IPS-18a (cell line): ENCODE data around the gene TIMM8B.

Source experiments
- H3K27ac ChIP-seq: one replicate; pipeline ENCODE4 v1.5.1; 2013; ENCODE audit warnings: low read length
- H3K27me3 ChIP-seq: one replicate; pipeline ENCODE4 v1.6.1; 2013; ENCODE audit warnings: mild to moderate bottlenecking, low read length; ENCODE audit not compliant: control insufficient read depth, insufficient read depth
- H3K36me3 ChIP-seq: one replicate; pipeline ENCODE4 v1.6.1; 2013; ENCODE audit warnings: low read depth, low read length; ENCODE audit not compliant: control insufficient read depth
- H3K4me1 ChIP-seq: one replicate; pipeline ENCODE4 v1.6.1; 2013; ENCODE audit warnings: low read depth, low read length; ENCODE audit not compliant: control insufficient read depth
- H3K4me3 ChIP-seq: one replicate; pipeline ENCODE4 v1.5.1; 2013; ENCODE audit warnings: low read length
- H3K9ac ChIP-seq: one replicate; pipeline ENCODE4 v1.6.1; 2013; ENCODE audit warnings: mild to moderate bottlenecking, low read length, moderate library complexity
- H3K9me3 ChIP-seq: one replicate; pipeline ENCODE4 v1.6.1; 2013; ENCODE audit warnings: low read depth, low read length; ENCODE audit not compliant: control insufficient read depth

TIMM8B gene, protein sequence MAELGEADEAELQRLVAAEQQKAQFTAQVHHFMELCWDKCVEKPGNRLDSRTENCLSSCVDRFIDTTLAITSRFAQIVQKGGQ

DNA sequence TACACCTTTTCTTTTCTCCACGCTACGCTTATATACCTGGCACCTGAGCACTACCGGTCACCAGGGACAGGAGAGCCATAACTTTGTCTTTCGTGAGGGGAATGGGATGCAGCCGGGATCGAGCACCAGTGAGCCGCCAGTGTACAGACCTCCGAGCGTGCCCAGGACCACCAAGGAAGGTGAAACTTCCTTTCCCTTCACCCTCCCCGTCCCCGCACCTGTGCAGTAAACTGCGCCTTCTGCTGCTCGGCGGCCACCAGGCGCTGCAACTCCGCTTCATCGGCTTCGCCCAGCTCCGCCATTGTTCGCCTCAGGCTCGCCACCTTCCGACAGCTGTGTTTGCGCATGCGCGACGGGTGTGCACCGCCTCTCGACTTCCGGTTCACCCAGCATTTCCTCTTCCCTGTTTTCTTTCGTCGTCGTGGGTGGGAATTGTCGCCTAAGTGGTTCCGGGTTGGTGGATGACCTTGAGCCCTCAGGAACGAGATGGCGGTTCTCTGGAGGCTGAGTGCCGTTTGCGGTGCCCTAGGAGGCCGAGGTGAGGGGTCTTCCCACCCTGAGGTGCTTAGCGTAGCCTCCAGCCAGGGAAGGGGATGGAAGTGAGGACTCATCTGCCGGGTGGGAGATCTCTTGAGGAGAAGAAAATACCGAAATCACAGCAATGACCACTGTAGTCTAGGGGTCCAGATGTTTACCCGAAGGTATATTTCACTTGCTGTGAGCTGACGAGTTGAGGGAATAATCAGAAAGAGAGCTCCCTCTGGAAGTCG, at the start of gene TIMM8B, which contains the start of gene SDHD:
Gene TIMM8B, minus strand, starts transcription at position 335 of the 770 bp plus-strand sequence. Its CDS starts 33 bp downstream, at position 302.
Gene SDHD, plus strand, starts transcription at position 452 of the 770 bp plus-strand sequence. Its CDS starts 35 bp downstream, at position 487.
- no peaks in the 10 kb centered on the region for H3K27me3 ChIP-seq
- H3K4me3 ChIP-seq = peak within 1 kb of the TSS; percentile 80
- peaks cover 65% of the 10 kb centered on the region for H3K36me3 ChIP-seq
- peak within 1 kb of the TSS; percentile 54 for H3K27ac ChIP-seq
- H3K4me1 ChIP-seq = no peaks in the 10 kb centered on the region
- peak within 1 kb of the TSS; percentile 91 for H3K9ac ChIP-seq
- no peaks in the 10 kb centered on the region for H3K9me3 ChIP-seq

DNA sequence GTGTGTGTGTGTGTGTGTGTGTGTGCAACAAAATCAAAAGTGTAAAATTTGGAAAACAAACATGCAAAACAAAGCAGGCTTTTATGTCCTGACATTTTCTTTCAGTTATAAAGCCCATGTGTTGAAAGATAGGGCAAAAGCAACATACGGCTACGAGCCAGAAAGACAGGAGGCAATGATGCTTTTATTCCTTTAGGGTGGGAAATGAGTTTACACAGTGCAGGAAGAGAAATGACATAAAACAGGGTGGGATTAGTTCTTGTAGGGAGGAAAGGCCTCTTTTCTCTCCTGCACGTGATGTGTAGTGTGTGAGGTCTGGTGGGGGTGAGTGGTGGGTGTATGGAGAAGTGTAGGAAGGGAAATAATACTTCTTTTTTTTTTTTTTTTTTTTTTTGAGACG, 47.9 kb upstream of the TIMM8B start:
- H3K27me3 ChIP-seq = no peaks in the 10 kb centered on the region
- no peaks in the 10 kb centered on the region for H3K36me3 ChIP-seq
- H3K4me1 ChIP-seq = no peaks in the 10 kb centered on the region
- H3K9ac ChIP-seq = no peak overlapping the region
- H3K9me3 ChIP-seq = no peaks in the 10 kb centered on the region
- H3K27ac ChIP-seq = no peak overlapping the region
- H3K4me3 ChIP-seq = no peak overlapping the region

DNA sequence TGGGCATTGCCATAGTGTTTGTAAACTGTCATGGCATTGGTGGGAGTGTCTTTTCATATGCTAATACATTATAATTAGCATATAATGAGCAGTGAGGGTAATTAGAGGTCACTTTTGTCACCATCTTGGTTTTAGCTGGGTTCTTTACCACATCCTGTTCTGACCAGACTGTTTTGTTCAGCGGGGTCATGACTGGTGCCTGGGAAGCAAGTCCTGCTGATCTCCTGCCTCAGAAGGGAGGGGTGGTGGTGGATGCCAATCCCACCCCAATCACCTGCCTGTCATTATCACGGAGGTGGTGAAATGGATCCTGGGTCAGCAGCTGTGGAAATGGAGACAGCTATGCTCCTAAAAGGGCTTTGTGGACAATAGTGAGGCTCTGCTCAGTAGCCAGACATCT, 46.2 kb upstream of the TIMM8B start:
- no peaks in the 10 kb centered on the region for H3K9me3 ChIP-seq
- no peaks in the 10 kb centered on the region for H3K36me3 ChIP-seq
- H3K27me3 ChIP-seq = no peaks in the 10 kb centered on the region
- H3K27ac ChIP-seq = no peak overlapping the region
- no peak overlapping the region for H3K9ac ChIP-seq
- no peaks in the 10 kb centered on the region for H3K4me1 ChIP-seq
- H3K4me3 ChIP-seq = no peak overlapping the region

DNA sequence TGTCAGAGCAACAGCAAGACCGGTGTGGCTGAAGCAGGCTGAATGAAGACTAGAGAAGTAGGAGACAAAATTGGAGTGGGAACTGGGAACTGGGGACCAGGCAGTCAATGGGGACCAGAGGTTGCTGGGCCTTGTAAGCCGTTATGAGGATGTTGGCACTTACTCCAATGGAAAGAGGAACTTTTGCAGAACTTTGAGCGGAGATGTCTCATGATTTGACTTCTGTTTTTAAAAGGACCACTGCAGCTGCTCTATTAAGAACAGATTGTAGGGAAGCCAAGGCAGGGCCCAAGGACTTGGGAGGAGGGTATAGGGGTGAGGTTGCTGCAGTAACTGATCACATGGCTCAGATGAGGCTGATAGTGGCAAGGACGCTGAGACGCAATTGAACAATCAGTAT, 43.1 kb upstream of the TIMM8B start:
- Histone ChIP-seq H3K4me3 (no peak overlapping the region), H3K27ac (no peak overlapping the region), H3K36me3 (no peaks in the 10 kb centered on the region), H3K4me1 (no peaks in the 10 kb centered on the region), H3K27me3 (no peaks in the 10 kb centered on the region), H3K9ac (no peak overlapping the region), H3K9me3 (no peaks in the 10 kb centered on the region)

DNA sequence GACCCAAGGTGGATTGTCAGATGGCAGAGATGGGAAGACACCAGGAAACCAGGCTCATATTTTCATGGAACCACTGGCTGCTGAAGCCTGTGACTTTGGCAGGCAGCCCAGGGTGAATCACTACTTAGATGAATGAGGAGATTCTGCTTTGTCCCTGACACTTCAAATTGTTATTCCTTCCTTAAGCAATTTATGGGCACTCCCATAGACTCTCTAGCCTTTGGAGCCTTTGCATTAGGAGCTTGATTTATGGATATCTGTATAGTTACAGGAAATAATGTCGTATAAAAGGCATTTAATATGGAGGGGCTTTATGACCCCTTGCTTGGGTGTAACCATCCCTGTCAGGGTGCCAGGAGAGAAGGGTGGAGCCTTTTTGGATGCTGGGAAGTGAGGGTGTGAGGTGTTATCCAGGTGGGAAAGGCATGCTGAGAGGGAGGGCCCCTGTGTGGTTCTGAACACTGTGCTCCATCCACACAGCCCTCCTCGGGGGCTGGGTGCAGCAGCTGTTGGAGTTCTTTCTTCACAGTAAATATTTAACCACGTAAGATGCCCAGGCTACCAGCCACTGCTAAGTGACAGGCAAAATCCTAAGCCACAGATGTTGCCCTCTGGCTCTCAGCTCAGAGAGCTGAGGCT, 42.0 kb upstream of the TIMM8B start:
- Histone ChIP-seq H3K9ac (no peak overlapping the region), H3K4me3 (no peak overlapping the region), H3K4me1 (no peaks in the 10 kb centered on the region), H3K27ac (no peak overlapping the region), H3K36me3 (no peaks in the 10 kb centered on the region), H3K9me3 (no peaks in the 10 kb centered on the region), H3K27me3 (no peaks in the 10 kb centered on the region)

DNA sequence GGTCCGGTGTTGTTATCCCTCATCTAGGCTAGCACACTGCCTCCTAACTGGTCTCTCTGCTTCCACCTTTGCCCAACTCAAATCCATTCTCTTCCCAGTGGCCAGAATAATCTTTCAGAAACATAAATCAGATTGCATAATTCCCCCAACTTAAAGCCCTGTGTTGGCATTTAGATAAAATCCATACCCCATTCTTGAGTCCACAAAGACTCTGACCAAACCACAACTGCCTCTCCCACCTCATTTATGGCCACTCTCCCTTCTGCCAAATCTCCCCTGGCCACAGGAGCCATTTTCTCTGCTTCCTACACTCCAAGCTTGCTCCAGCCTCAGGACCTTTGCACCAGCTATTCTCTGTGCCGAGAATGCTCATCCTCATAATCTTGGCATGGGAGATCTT, 40.5 kb upstream of the TIMM8B start:
- Histone ChIP-seq H3K27ac (no peak overlapping the region), H3K27me3 (no peaks in the 10 kb centered on the region), H3K36me3 (no peaks in the 10 kb centered on the region), H3K4me3 (no peak overlapping the region), H3K4me1 (no peaks in the 10 kb centered on the region), H3K9me3 (no peaks in the 10 kb centered on the region), H3K9ac (no peak overlapping the region)

DNA sequence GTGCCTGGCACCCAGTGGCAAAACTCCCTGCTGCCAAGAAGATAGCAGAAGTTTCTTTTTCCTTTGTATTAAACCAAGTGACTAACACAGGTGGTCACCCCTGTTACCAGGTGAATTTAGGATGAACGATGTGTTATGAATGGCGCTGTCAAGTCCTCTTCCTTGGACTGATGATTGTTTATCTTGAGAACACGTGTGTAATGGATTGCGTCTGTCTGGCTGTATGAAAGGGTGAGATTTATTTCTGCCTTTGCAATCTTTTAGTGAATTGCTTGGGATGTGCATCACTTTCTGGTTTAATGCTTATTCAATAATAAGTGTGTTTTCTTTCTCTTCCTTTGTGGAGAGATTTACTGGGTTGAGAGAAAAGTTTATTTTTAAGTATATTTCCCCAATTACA, 36.6 kb upstream of the TIMM8B start:
- H3K36me3 ChIP-seq = no peaks in the 10 kb centered on the region
- H3K4me1 ChIP-seq = no peaks in the 10 kb centered on the region
- no peak overlapping the region for H3K4me3 ChIP-seq
- no peaks in the 10 kb centered on the region for H3K9me3 ChIP-seq
- H3K27me3 ChIP-seq = no peaks in the 10 kb centered on the region
- no peak overlapping the region for H3K9ac ChIP-seq
- no peak overlapping the region for H3K27ac ChIP-seq

DNA sequence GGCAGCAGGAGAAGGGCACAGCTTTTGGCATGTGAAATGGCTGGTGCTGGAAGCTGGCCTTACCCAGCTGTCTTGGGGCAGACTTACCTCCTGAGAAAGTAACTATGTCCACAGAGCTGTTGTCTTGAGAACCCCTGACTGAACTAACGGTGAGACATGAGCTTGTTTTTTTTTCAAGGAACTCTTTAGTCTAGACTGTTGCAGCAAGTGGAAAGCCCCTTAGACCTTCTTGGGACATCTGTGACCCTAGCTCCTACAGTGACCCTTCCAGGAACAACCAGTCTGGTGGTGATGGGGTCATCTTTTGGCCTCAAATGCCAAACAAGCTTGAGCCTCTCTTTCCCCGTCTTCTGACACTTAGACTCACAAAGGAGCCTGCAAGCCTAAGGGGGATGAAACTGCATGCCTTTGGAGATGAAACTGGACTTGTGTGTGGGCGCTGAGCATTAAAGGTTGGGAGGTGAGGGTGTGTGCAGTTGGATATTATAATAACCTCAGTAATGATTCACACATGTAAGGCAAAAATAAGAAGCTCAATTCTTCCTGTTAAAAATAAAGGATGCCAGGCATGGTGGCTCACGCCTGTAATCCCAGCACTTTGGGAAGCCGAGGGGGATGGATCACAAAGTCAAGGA, 35.5 kb upstream of the TIMM8B start:
- no peaks in the 10 kb centered on the region for H3K4me1 ChIP-seq
- no peak overlapping the region for H3K9ac ChIP-seq
- no peak overlapping the region for H3K4me3 ChIP-seq
- H3K9me3 ChIP-seq = no peaks in the 10 kb centered on the region
- no peak overlapping the region for H3K27ac ChIP-seq
- H3K27me3 ChIP-seq = no peaks in the 10 kb centered on the region
- no peaks in the 10 kb centered on the region for H3K36me3 ChIP-seq

DNA sequence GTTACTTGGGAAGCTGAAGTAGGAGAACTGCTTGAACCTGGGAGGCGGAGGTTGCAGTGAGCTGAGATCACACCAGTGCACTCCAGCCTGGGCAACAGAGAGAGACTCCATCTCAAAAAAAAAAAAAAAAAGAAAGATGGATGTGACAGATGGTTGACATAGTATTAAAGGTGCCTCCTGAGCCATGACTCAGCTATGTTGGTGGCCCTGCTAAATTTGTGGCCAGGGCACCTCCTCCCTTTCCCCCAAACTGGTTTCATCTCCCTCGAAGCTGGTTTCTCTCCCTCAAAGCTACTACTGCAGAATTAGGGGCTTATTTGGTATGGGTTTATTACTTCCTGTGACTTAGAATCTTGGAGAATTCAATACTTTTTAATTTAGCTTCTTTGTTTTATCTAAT, 31.6 kb upstream of the TIMM8B start:
- Histone ChIP-seq H3K27me3 (no peaks in the 10 kb centered on the region), H3K4me1 (no peaks in the 10 kb centered on the region), H3K36me3 (no peaks in the 10 kb centered on the region), H3K27ac (no peak overlapping the region), H3K9ac (no peak overlapping the region), H3K4me3 (no peak overlapping the region), H3K9me3 (no peaks in the 10 kb centered on the region)

DNA sequence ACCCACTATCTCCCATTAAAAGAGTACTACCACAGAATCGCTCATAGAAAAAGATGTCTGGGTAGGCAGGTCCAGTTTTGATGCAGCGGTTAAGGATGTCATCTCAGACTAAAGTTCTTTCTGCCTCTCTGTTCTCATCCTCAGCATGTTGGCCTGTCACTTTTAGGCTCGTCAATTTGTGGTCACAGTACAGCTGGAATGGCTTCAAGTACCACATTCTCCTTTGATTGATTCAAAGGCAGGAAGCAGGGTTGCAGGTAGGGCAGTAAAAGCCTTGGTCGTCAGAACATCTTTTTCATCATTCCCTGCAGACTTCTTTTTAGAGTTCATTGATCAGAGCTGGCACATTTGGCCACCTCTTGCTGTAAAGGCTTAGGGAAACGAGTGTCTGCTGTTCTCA, 28.8 kb upstream of the TIMM8B start:
- no peaks in the 10 kb centered on the region for H3K27me3 ChIP-seq
- H3K4me3 ChIP-seq = no peak overlapping the region
- no peaks in the 10 kb centered on the region for H3K9me3 ChIP-seq
- no peak overlapping the region for H3K27ac ChIP-seq
- no peaks in the 10 kb centered on the region for H3K4me1 ChIP-seq
- H3K36me3 ChIP-seq = no peaks in the 10 kb centered on the region
- no peak overlapping the region for H3K9ac ChIP-seq

DNA sequence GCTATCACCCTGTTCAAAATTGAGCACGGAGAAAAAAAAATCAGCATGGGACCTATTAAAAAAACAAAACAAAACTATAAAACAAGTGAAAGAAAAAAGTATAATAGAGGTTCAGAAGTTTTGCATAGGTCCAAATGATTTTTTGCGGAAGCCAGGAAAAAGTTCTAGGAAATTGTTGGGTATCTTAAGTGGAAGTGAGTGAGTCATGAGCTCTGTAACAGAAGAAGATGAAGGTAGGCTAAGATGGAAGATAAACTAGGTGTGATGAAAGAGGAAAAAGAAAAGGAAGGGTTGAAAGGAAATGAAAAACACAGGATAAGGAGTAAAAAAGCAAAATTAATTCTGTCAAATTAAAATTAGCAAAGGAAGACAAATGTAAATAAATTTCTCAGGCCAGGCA, 27.9 kb upstream of the TIMM8B start:
- no peak overlapping the region for H3K27ac ChIP-seq
- H3K9me3 ChIP-seq = no peaks in the 10 kb centered on the region
- no peak overlapping the region for H3K4me3 ChIP-seq

More for the DNA sequence above, 27.9 kb upstream of the TIMM8B start:
- H3K4me1 ChIP-seq = no peaks in the 10 kb centered on the region
- no peak overlapping the region for H3K9ac ChIP-seq
- H3K36me3 ChIP-seq = no peaks in the 10 kb centered on the region
- no peaks in the 10 kb centered on the region for H3K27me3 ChIP-seq
